ENCODE data around the gene CPHXL. TPM values are rescaled to one million over a fixed set of nuclear protein-coding genes. Genes with fewer than 3 reads are reported as not detected.
A peak's percentile ranks its signal among the peaks of the same experiment; 100 is the strongest.

CPHXL gene
- total and polyA plus RNA-seq, 4 donors: not detected

DNA sequence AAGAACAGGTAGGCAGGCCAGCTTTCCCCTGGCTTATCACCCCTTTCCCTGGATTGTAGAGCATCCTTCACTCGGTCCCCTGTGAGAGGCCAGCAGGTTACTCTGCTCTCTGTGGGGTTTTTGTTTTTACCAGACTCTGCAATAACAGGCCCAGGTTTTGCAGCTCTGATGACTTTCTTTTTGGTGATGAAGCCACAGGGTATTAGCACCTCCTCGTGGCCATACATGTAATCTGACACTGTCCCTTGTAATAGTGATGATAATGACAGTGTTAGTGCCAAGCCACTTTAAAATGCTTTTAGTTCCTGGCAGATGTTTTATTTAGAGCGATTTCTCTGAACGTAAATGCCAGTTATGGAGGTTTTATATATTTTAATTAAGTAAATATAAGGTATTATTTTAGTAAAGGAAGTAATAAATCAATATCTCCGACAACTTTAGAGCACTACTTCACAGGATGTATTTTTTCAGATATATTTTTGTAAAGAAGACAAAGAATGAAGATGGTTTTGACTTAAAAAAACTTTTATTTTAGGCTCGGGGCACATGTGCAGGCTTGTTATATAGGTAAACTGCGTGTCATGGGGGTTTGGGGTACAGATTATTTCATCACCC, 38.0 kb upstream of the CPHXL start:
- Histone ChIP-seq H3K9me3 (ENCODE audit: control insufficient read depth in 4 of 4, insufficient read depth in 3 of 4, low read length in 3 of 4) (no peaks in the 10 kb centered on the region), H3K4me1 (ENCODE audit: control insufficient read depth in 5 of 5, insufficient read depth in 5 of 5, low read length in 5 of 5) (no peaks in the 10 kb centered on the region), H3K9ac (ENCODE audit: insufficient read depth in 1 of 2, low read length in 2 of 2) (no peak overlapping the region), H3K4me3 (no peak overlapping the region), H3K36me3 (ENCODE audit: control insufficient read depth in 4 of 4, insufficient read depth in 4 of 4, low read length in 4 of 4) (no peaks in the 10 kb centered on the region), H3K27me3 (ENCODE audit: control insufficient read depth in 3 of 3, insufficient read depth in 3 of 3, low read length in 2 of 3) (no peaks in the 10 kb centered on the region), H3K27ac (ENCODE audit: low read depth in 1 of 2, low read length in 1 of 2) (no peak overlapping the region)
- DNase-seq (peak; percentile 71 to 89 (median 86)), ATAC-seq (ENCODE audit: insufficient read depth, low FRiP score) (peak; percentile 69)
- TF ChIP-seq, protein P1, sequence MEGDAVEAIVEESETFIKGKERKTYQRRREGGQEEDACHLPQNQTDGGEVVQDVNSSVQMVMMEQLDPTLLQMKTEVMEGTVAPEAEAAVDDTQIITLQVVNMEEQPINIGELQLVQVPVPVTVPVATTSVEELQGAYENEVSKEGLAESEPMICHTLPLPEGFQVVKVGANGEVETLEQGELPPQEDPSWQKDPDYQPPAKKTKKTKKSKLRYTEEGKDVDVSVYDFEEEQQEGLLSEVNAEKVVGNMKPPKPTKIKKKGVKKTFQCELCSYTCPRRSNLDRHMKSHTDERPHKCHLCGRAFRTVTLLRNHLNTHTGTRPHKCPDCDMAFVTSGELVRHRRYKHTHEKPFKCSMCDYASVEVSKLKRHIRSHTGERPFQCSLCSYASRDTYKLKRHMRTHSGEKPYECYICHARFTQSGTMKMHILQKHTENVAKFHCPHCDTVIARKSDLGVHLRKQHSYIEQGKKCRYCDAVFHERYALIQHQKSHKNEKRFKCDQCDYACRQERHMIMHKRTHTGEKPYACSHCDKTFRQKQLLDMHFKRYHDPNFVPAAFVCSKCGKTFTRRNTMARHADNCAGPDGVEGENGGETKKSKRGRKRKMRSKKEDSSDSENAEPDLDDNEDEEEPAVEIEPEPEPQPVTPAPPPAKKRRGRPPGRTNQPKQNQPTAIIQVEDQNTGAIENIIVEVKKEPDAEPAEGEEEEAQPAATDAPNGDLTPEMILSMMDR (IDR thresholded peaks at IDR 0.05; ENCODE audit: control extremely low read depth, extremely low read depth): peak; percentile 73
- 24 to 31% methylated on average over 7 of the region's 7 CpGs for WGBS, 2 donors

DNA sequence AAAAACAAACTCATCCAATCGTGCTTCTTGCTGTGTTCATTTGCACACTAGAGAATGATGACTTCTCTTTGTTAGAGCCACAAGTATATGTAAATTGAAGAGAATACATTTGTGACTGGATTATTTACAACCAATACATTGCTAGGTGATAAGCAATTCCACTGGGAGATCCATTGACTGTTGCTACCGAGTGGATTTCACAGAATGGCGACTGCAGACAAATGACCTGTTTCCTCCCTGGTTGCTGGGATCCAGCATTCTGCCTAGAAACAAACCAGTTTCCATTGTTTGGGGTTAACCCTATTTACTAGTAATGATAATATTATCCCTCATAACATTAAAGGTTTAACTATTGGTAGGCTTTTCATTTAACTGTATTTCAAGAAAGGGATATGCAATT, 36.9 kb upstream of the CPHXL start:
- no peaks in the 10 kb centered on the region for H3K4me1 ChIP-seq (ENCODE audit: control insufficient read depth in 5 of 5, insufficient read depth in 5 of 5, low read length in 5 of 5)
- H3K27ac ChIP-seq (ENCODE audit: low read depth in 1 of 2, low read length in 1 of 2): no peak overlapping the region
- TF ChIP-seq, protein P1 (IDR thresholded peaks at IDR 0.05; ENCODE audit: control extremely low read depth, extremely low read depth): no peak
- no peak for ATAC-seq (ENCODE audit: insufficient read depth, low FRiP score)
- H3K36me3 ChIP-seq (ENCODE audit: control insufficient read depth in 4 of 4, insufficient read depth in 4 of 4, low read length in 4 of 4): no peaks in the 10 kb centered on the region
- no peaks in the 10 kb centered on the region for H3K9me3 ChIP-seq (ENCODE audit: control insufficient read depth in 4 of 4, insufficient read depth in 3 of 4, low read length in 3 of 4)
- no peaks in the 10 kb centered on the region for H3K27me3 ChIP-seq (ENCODE audit: control insufficient read depth in 3 of 3, insufficient read depth in 3 of 3, low read length in 2 of 3)
- DNase-seq: no peak
- no peak overlapping the region for H3K4me3 ChIP-seq
- WGBS, 2 donors: 74 to 87% methylated on average over 3 of the region's 3 CpGs
- H3K9ac ChIP-seq (ENCODE audit: insufficient read depth in 1 of 2, low read length in 2 of 2): no peak overlapping the region

DNA sequence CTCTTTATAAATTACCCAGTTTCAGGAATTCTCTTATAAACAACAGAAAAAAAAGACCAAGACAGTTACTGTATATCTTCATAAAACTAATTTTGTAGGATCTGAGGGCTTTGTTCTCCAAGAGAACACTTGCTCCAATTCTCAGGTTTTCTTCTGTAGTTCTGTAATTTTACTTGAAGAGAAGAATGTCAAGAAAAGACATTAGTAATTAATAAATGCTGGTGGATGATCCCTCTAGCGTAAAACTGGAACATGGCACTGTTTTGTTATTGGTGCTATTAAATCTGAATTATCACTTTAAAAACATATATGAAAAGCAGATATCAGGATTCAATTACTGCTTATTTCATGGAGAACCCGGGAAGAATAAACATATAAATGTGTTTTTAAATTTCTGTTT, 36.5 kb upstream of the CPHXL start:
- H3K36me3 ChIP-seq (ENCODE audit: control insufficient read depth in 4 of 4, insufficient read depth in 4 of 4, low read length in 4 of 4): no peaks in the 10 kb centered on the region
- ATAC-seq (ENCODE audit: insufficient read depth, low FRiP score): no peak
- 87 to 89% methylated on average over 2 of the region's 2 CpGs for WGBS, 2 donors

More for the DNA sequence above, 36.5 kb upstream of the CPHXL start:
- DNase-seq: no peak
- Histone ChIP-seq H3K9me3 (ENCODE audit: control insufficient read depth in 4 of 4, insufficient read depth in 3 of 4, low read length in 3 of 4) (no peaks in the 10 kb centered on the region), H3K4me1 (ENCODE audit: control insufficient read depth in 5 of 5, insufficient read depth in 5 of 5, low read length in 5 of 5) (no peaks in the 10 kb centered on the region), H3K27me3 (ENCODE audit: control insufficient read depth in 3 of 3, insufficient read depth in 3 of 3, low read length in 2 of 3) (no peaks in the 10 kb centered on the region), H3K27ac (ENCODE audit: low read depth in 1 of 2, low read length in 1 of 2) (no peak overlapping the region), H3K9ac (ENCODE audit: insufficient read depth in 1 of 2, low read length in 2 of 2) (no peak overlapping the region), H3K4me3 (no peak overlapping the region)
- TF ChIP-seq, protein P1 (IDR thresholded peaks at IDR 0.05; ENCODE audit: control extremely low read depth, extremely low read depth): no peak

Measured in lung (tissue), 12 donors.